Epithelial cell of esophagus (primary cell): ENCODE results near the gene PTBP1.

ENCODE experiments used
- DNase-seq: peaks from one replicate; pipeline ENCODE4 v3.0.0; 2010; ENCODE audit warnings: low read depth
- H3K4me3 ChIP-seq: 2 replicates; pipeline ENCODE4 v1.5.1; 2011; ENCODE audit warnings: mild to moderate bottlenecking, low read length, control low read depth
- CTCF ChIP-seq: IDR thresholded peaks from 2 replicates; pipeline ENCODE4 v1.5.1; 2011; ENCODE audit warnings: low read depth, mild to moderate bottlenecking, low read length, control low read depth, inconsistent platforms; ENCODE audit not compliant: insufficient read depth; ENCODE audit errors: missing control alignments

The PTBP1 gene

DNA sequence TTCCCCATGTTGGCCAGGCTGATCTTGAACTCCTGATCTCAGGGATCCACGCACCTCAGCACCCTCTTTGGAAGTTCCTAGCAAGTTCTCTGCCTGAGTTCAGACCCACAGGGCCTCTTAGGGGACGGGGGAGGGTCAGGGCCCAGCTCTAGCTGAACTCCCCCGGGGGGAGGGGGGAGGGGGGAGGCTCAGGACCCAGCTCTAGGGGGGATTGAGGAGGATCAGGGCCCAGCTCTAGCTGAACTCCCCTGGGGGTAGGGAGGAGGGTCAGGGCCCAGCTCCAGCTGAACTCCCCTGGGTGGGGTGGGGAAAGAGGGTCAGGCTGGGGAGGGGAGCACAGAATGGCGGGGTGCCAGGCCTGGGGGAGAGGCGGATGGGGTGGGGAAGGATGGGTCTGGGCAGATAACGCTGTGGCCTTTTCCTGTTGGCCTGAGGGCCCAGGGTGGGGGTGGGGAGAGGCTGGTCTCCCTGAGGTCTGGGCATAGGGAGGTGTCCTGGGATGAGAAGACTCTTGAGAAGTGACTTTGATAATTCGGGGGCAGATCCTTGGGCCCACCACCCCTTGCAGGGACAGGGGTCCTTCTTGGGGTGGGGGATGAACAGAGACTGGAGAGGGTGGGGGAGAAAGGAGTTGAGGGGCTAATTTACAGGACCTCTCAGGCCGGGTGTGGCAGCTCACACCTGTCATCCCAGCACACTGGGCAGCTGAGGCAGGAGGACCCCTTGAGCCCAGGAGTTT, 5.5 kb upstream of the PTBP1 start:
- no peak for DNase-seq
- TF ChIP-seq CTCF = no peak
- H3K4me3 ChIP-seq = no peak overlapping the region

DNA sequence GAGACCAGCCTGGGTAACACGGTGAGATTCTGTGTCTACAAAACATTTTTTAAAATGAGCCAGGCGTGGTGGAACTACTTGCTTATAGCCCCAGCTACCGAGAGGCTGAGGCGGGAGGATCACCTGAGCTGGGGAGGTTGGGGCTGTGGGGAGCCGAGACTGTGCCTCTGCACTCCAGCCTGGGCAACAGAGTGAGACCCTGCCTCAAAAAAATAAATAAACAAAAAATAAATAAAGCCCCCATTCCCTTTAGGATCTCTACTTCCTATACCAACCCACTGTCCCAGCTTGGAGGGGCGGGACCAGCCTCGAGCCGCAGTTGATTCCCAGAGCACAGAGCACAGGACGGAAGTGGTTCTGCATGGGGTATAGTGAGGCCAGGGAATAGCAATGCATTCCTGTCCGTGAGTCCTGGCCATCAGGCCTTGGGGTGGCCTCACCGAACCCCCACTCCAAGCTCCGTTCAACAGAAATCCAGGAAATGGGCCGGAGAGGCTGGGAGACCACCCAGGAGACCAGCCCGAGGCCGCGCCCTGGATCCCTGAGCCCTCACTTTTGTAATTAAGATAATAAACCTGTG, 4.9 kb upstream of the PTBP1 start:
- no peak for TF ChIP-seq CTCF
- DNase-seq = no peak
- H3K4me3 ChIP-seq = no peak overlapping the region

GRCh38 chr19:793806-794205, 3.4 kb upstream of the PTBP1 start:
- no peak overlapping the region for H3K4me3 ChIP-seq
- no peak for DNase-seq
- no peak for TF ChIP-seq CTCF

- no peak for DNase-seq
- H3K4me3 ChIP-seq = no peak overlapping the region
- no peak for TF ChIP-seq CTCF
Measured at GRCh38 chr19:795073-795611, 2.1 kb upstream of the PTBP1 start.

DNA sequence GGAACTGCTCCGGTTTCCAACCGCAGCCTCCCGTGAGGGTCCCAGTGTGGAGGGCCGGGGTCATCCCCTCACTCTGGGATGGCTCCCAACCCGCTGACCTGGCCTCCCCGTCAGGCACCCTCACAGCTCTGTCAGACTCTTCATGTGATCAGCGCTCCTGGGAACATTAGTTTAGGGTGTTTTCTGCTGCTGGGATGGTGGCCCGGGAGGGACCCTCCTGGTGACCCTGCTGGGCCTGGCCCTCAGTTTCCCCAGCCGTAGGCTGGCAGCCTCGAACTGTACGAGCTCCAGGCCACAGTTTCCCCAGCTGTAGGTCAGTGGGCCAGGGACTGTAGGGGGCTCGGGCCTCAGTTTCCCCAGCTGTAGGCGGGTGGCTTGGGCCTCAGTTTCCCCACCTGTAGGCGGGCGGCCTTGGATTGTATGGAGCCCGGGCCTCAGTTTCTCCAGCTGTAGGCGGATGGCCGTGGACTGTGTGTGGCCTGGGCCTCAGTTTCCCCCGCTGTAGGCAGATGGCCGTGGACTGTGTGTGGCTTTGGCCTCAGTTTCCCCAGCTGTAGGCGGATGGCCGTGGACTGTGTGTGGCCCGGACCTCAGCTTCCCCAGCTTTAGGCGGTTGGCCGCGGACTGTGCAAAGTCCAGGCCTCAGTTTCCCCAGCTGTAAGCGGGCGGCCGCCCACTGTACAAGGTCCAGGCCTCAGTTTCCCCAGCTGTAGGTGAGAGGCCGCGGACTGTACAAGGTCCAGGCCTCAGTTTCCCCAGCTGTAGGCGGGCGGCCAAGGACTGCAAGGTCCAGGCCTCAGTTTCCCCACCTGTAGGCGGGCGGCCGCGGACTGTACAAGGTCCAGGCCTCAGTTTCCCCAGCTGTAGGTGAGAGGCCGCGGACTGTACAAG, 1.3 kb upstream of the PTBP1 start:
- no peak for TF ChIP-seq CTCF
- H3K4me3 ChIP-seq = peak overlapping the region; percentile 79
- DNase-seq = no peak

- DNase-seq = peak; percentile 90
- no peak for TF ChIP-seq CTCF
Measured at GRCh38 chr19:797528-798414, 519 bp downstream of the PTBP1 start.

More at GRCh38 chr19:797528-798414, 519 bp downstream of the PTBP1 start:
- H3K4me3 ChIP-seq = peak overlapping the region; percentile 54
